Measurements from ENCODE around the gene PARP12. TPM values are rescaled to one million over a fixed set of nuclear protein-coding genes. Genes with fewer than 3 reads are reported as not detected.

Gene PARP12
- total and polyA plus RNA-seq, 12 donors, result 6.7 to 48.3 (median 13.1) TPM

DNA sequence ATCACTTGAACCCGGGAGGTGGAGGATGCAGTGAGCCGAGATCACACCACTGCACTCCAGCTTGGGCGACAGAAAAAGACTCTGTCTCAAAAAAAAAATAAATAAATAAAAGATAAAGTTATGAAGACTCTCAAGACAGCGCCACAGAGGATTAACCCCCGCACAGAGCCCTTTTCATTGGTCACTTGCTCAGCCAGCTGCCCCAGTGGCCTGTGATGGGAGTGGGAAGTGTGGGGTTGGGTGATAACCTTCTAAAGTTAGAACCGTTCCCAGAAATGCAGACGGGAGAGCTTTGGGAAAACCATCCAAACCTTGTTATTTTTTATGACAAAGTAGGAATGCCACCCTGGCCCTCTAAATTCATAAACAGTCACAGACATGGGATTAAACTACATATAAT is 57.4 kb downstream of the PARP12 start:
- DNase-seq, result no peak
- Histone ChIP-seq H3K4me1 (no peaks in the 10 kb centered on the region), H3K9me3 (no peaks in the 10 kb centered on the region), H3K36me3 (peaks cover 0 to 8% (median 0%) of the 10 kb centered on the region in 9 donors), H3K4me3 (no peak overlapping the region), H3K27me3 (no peaks in the 10 kb centered on the region), H3K27ac (no peak overlapping the region)
- 73 to 78% methylated on average over 7 of the region's 7 CpGs for WGBS, 2 donors
- ATAC-seq, result no peak
- intact Hi-C loops (cut with DNase I), result loop anchor here in 2 of 10 donors (10.0 kb wide), 2 partner anchors 221 to 511 kb away; no protein-coding TSS in a partner anchor
- TF ChIP-seq CTCF (IDR thresholded peaks at IDR 0.05), result no peak

- ATAC-seq, result peak in 1 of 8 donors; percentile 13
- DNase-seq, result no peak
- Histone ChIP-seq H3K4me1 (no peaks in the 10 kb centered on the region), H3K27me3 (no peaks in the 10 kb centered on the region), H3K9me3 (no peaks in the 10 kb centered on the region), H3K36me3 (peaks cover 0 to 8% (median 0%) of the 10 kb centered on the region in 9 donors), H3K27ac (no peak overlapping the region), H3K4me3 (no peak overlapping the region)
- intact Hi-C loops (cut with DNase I), result loop anchor here (5.0 to 10.0 kb wide), 9 partner anchors 220 to 510 kb away; partner anchors contain the start of gene HIPK2 (in 6 of the 10)
- TF ChIP-seq CTCF (IDR thresholded peaks at IDR 0.05), result no peak
- WGBS, 2 donors, result 96 to 100% methylated on average over 6 of the region's 6 CpGs
Measured at GRCh38 chr7:140004672-140005071, 58.1 kb downstream of the PARP12 start.

GRCh38 chr7:140003913-140004382 is 58.8 kb downstream of the PARP12 start:
- DNase-seq, result no peak
- Histone ChIP-seq H3K36me3 (peaks cover 0 to 5% (median 0%) of the 10 kb centered on the region in 9 donors), H3K27ac (no peak overlapping the region), H3K27me3 (no peaks in the 10 kb centered on the region), H3K4me1 (no peaks in the 10 kb centered on the region), H3K9me3 (no peaks in the 10 kb centered on the region), H3K4me3 (no peak overlapping the region)
- no peak for ATAC-seq
- 66 to 69% methylated on average over 9 of the region's 9 CpGs for WGBS, 2 donors
- intact Hi-C loops (cut with DNase I), result loop anchor here (2.0 to 10.0 kb wide), 14 partner anchors 219 to 509 kb away; partner anchors contain the start of gene HIPK2 (in 6 of the 10)
- peak in 8 of 9 donors; percentile 11 to 58 (median 45) for TF ChIP-seq CTCF (IDR thresholded peaks at IDR 0.05)

- intact Hi-C loops (cut with DNase I), result loop anchor here (5.0 to 10.0 kb wide), 9 partner anchors 216 to 506 kb away; partner anchors contain the start of gene HIPK2 (in 6 of the 10)
- H3K9me3 ChIP-seq, result no peaks in the 10 kb centered on the region
- ATAC-seq, result no peak
- TF ChIP-seq CTCF (IDR thresholded peaks at IDR 0.05), result no peak
- no peak overlapping the region for H3K27ac ChIP-seq
- WGBS, 2 donors, result 83 to 87% methylated on average over 6 of the region's 6 CpGs
- H3K4me3 ChIP-seq, result no peak overlapping the region
- H3K36me3 ChIP-seq, result no peaks in the 10 kb centered on the region
- DNase-seq, result no peak
- H3K27me3 ChIP-seq, result no peaks in the 10 kb centered on the region
- no peaks in the 10 kb centered on the region for H3K4me1 ChIP-seq
Measured at GRCh38 chr7:140000666-140001268, 62.0 kb downstream of the PARP12 start.

Measured in heart right ventricle (tissue), 16 donors.